Tibial artery (tissue), 4 donors: Measurements from ENCODE around the gene MICAL2.

Source experiments
- DNase-seq, 2 donors: peaks; one replicate each; pipeline ENCODE4 v3.0.0-alpha.2; 2019
- H3K27ac ChIP-seq, 2 donors: fragments of 200-600 bp; sonication (generic) in 1 of 2; 1 replicate in 1 of 2; 2 replicates in 1 of 2; pipeline ENCODE4 v1.5.1; 2018 to 2019; ENCODE audit warnings: mild to moderate bottlenecking in 1 of 2
- H3K27me3 ChIP-seq, 2 donors: fragments of 200-600 bp; sonication (generic) in 1 of 2; one replicate each; pipeline versions ENCODE4 v1.5.1 to v1.6.0; 2016 to 2019
- H3K36me3 ChIP-seq, 3 donors: fragments of 200-600 bp; sonication (generic) in 2 of 3; one replicate each; pipeline ENCODE4 v1.5.1; 2016 to 2019; ENCODE audit warnings: mild to moderate bottlenecking in 2 of 3
- H3K4me1 ChIP-seq, 4 donors: fragments of 200-600 bp; sonication (generic) in 2 of 4; 1 replicate in 3 of 4; 2 replicates in 1 of 4; pipeline ENCODE4 v1.5.1; 2016 to 2019
- H3K4me3 ChIP-seq, 2 donors: fragments of 200-600 bp; sonication (generic) in 1 of 2; 1 replicate in 1 of 2; 2 replicates in 1 of 2; pipeline ENCODE4 v1.5.1; 2018 to 2019; ENCODE audit warnings: mild to moderate bottlenecking in 2 of 2
- H3K9me3 ChIP-seq, 3 donors: fragments of 200-600 bp; sonication (generic) in 1 of 3; one replicate each; pipeline ENCODE4 v1.5.1; 2016 to 2019
- CTCF ChIP-seq, 2 experiments: fragments of 200-600 bp in 1 of 2; fragments of 450-650 bp in 1 of 2; IDR thresholded peaks; one replicate each; pipeline ENCODE4 v1.5.1; 2017 to 2019; ENCODE audit warnings: antibody characterized with exemption in 2 of 2, mild to moderate bottlenecking in 1 of 2, moderate library complexity in 1 of 2
- intact Hi-C: fragments of 100-400 bp; cut with DNase I; formaldehyde crosslinking; loops from one replicate; pipeline ENCODE4 v1.15.0; 2023; ENCODE audit warnings: low total_unique reads

Gene MICAL2

GRCh38 chr11:12165237-12165875 lies 55.0 kb downstream of the MICAL2 start:
- Histone ChIP-seq H3K4me1 (peaks cover 10 to 100% (median 73%) of the 10 kb centered on the region in 4 donors), H3K27ac (peak overlapping the region; percentile 91 to 93), H3K4me3 (no peak overlapping the region), H3K36me3 (peaks cover 8 to 18% (median 17%) of the 10 kb centered on the region in 3 donors), H3K9me3 (no peaks in the 10 kb centered on the region), H3K27me3 (no peaks in the 10 kb centered on the region)
- no peak for TF ChIP-seq CTCF (IDR thresholded peaks at IDR 0.05)
- intact Hi-C loops, result loop anchor here (10.0 kb wide), 1 partner anchor 69 kb away; no protein-coding TSS in a partner anchor
- no peak for DNase-seq

- Histone ChIP-seq H3K4me3 (no peak overlapping the region), H3K27ac (peak overlapping the region; percentile 91 to 93), H3K9me3 (no peaks in the 10 kb centered on the region), H3K27me3 (no peaks in the 10 kb centered on the region), H3K36me3 (peaks cover 8 to 18% (median 17%) of the 10 kb centered on the region in 3 donors), H3K4me1 (peaks cover 10 to 100% (median 73%) of the 10 kb centered on the region in 4 donors)
- intact Hi-C loops, result loop anchor here (10.0 kb wide), 1 partner anchor 68 kb away; no protein-coding TSS in a partner anchor
- DNase-seq, result no peak
- no peak for TF ChIP-seq CTCF (IDR thresholded peaks at IDR 0.05)
Measured at GRCh38 chr11:12166299-12167060, 56.1 kb downstream of the MICAL2 start.

GRCh38 chr11:12167061-12168000 lies 56.9 kb downstream of the MICAL2 start:
- Histone ChIP-seq H3K9me3 (no peaks in the 10 kb centered on the region), H3K27ac (peak overlapping the region; percentile 91 to 93), H3K4me1 (peaks cover 4 to 100% (median 68%) of the 10 kb centered on the region in 4 donors), H3K36me3 (peaks cover 8 to 17% (median 14%) of the 10 kb centered on the region in 3 donors), H3K4me3 (no peak overlapping the region), H3K27me3 (no peaks in the 10 kb centered on the region)
- intact Hi-C loops, result loop anchor here (10.0 kb wide), 1 partner anchor 67 kb away; no protein-coding TSS in a partner anchor
- no peak for TF ChIP-seq CTCF (IDR thresholded peaks at IDR 0.05)
- no peak for DNase-seq

- H3K4me1 ChIP-seq, result peaks cover 0 to 100% (median 62%) of the 10 kb centered on the region in 4 donors
- peaks cover 5 to 9% (median 9%) of the 10 kb centered on the region in 3 donors for H3K36me3 ChIP-seq
- DNase-seq, result no peak
- no peaks in the 10 kb centered on the region for H3K27me3 ChIP-seq
- intact Hi-C loops, result loop anchor here (10.0 kb wide), 1 partner anchor 67 kb away; no protein-coding TSS in a partner anchor
- no peak for TF ChIP-seq CTCF (IDR thresholded peaks at IDR 0.05)
- no peak overlapping the region for H3K4me3 ChIP-seq
- peak overlapping the region; percentile 91 to 93 for H3K27ac ChIP-seq
- no peaks in the 10 kb centered on the region for H3K9me3 ChIP-seq
Measured at GRCh38 chr11:12168114-12168513, 57.7 kb downstream of the MICAL2 start.

GRCh38 chr11:12169822-12170221 lies 59.4 kb downstream of the MICAL2 start:
- Histone ChIP-seq H3K27me3 (no peaks in the 10 kb centered on the region), H3K4me3 (no peak overlapping the region), H3K9me3 (no peaks in the 10 kb centered on the region), H3K36me3 (peaks cover 5 to 8% (median 7%) of the 10 kb centered on the region in 3 donors), H3K27ac (peak overlapping the region; percentile 91 to 93), H3K4me1 (peaks cover 0 to 100% (median 50%) of the 10 kb centered on the region in 4 donors)
- intact Hi-C loops, result loop anchor here (10.0 kb wide), 1 partner anchor 65 kb away; no protein-coding TSS in a partner anchor
- no peak for DNase-seq
- no peak for TF ChIP-seq CTCF (IDR thresholded peaks at IDR 0.05)
